Kidney (tissue), 14 donors: ENCODE results near the gene SGCE. TPM values are rescaled to one million over a fixed set of nuclear protein-coding genes. Genes with fewer than 3 reads are reported as not detected.

Experiments used
- DNase-seq, 5 donors: peaks; one replicate each; pipeline ENCODE4 v3.0.0-alpha.2; 2013 to 2020
- FAIRE-seq: peaks from 2 replicates; lab custom pipeline; 2012; peaks lifted over from hg19 to GRCh38; lab: Jason Lieb, UNC
- H3K27ac ChIP-seq, 2 donors: one replicate each; pipeline ENCODE4 v1.7.0; 2013; ENCODE audit warnings: low read depth in 2 of 2, low read length in 2 of 2, inconsistent platforms in 1 of 2
- H3K27me3 ChIP-seq: one replicate; pipeline ENCODE4 v1.7.1; 2013; ENCODE audit warnings: low read length, inconsistent platforms; ENCODE audit not compliant: control insufficient read depth, insufficient read depth
- H3K36me3 ChIP-seq, 3 donors: one replicate each; pipeline versions ENCODE4 v1.7.0 to v1.7.1; 2013; ENCODE audit warnings: low read length in 3 of 3, control low read depth in 1 of 3, inconsistent platforms in 1 of 3; ENCODE audit not compliant: insufficient read depth in 3 of 3, control insufficient read depth in 2 of 3
- H3K4me1 ChIP-seq, 3 donors: one replicate each; pipeline versions ENCODE4 v1.7.0 to v1.7.1; 2013; ENCODE audit warnings: low read length in 3 of 3, inconsistent platforms in 1 of 3, low read depth in 1 of 3; ENCODE audit not compliant: control insufficient read depth in 2 of 3, insufficient read depth in 2 of 3
- H3K4me3 ChIP-seq, 3 donors: one replicate each; pipeline versions ENCODE4 v1.7.0 to v1.8.1; 2013; ENCODE audit warnings: low read length in 3 of 3, control low read depth in 1 of 3, inconsistent platforms in 1 of 3
- H3K9ac ChIP-seq, 3 donors: one replicate each; pipeline versions ENCODE4 v1.7.0 to v1.7.1; 2013; ENCODE audit warnings: low read length in 3 of 3, control low read depth in 1 of 3, inconsistent platforms in 1 of 3
- H3K9me3 ChIP-seq, 3 donors: one replicate each; pipeline versions ENCODE4 v1.7.0 to v1.7.1; 2013; ENCODE audit warnings: low read length in 3 of 3, control low read depth in 1 of 3, inconsistent platforms in 1 of 3; ENCODE audit not compliant: control insufficient read depth in 2 of 3, insufficient read depth in 1 of 3
- CTCF ChIP-seq: IDR thresholded peaks from 3 replicates; pipeline ENCODE4 v1.5.1; 2012; ENCODE audit warnings: mild to moderate bottlenecking, moderate library complexity, borderline replicate concordance; ENCODE audit not compliant: insufficient read depth; ENCODE audit errors: extremely low read depth
- intact Hi-C: fragments of 100-400 bp; cut with DNase I; formaldehyde crosslinking; loops from one replicate; pipeline ENCODE4 v1.11.1; 2022
- polyA plus RNA-seq: library from polyadenylated mRNA; stranded (reverse); fragments of 350-450 nt; fragmentation: Illumina TruSeq; extraction: RNeasy Lipid Tissue Mini Kit (QIAGEN cat#74804); gene quantifications from one replicate; pipeline ENCODE4 v1.2.3, GENCODE V29; 2014; ENCODE audit warnings: low read depth, low replicate concordance; ENCODE audit not compliant: insufficient read depth
- total RNA-seq: library from RNA; stranded (reverse); fragmentation: NEBNext Ultra II Directional; extraction: Animal tissue kit (Norgen Biotek cat#: 25700); gene quantifications from one replicate; pipeline ENCODE4 v1.2.1, GENCODE V29; 2021
- donor health status: control.
- donor health status: control.
- donor health status: control.
- donor health status: control.
- donor health status: control.
- donor health status: DM: yes; HTN: yes; CAD: no.
- donor health status: Normal renal cell carcinoma (clear cell type).

Gene SGCE
- total and polyA plus RNA-seq, 2 donors from 2014 or later: 56.5 to 59.6 TPM

- no peak for FAIRE-seq
- Histone ChIP-seq H3K9ac (no peak overlapping the region), H3K4me3 (no peak overlapping the region), H3K36me3 (no peaks in the 10 kb centered on the region), H3K27me3 (no peaks in the 10 kb centered on the region), H3K4me1 (no peaks in the 10 kb centered on the region), H3K27ac (no peak overlapping the region), H3K9me3 (no peaks in the 10 kb centered on the region)
- DNase-seq: no peak
- intact Hi-C loops: no loop called here
- no peak for TF ChIP-seq CTCF
These were observed 23.0 kb downstream of the SGCE start for GRCh38 chr7:94633014-94633341.

- no peak for FAIRE-seq
- no peak overlapping the region for H3K9ac ChIP-seq
These were observed 23.5 kb downstream of the SGCE start for GRCh38 chr7:94632338-94633013.

GRCh38 chr7:94630855-94631254 lies 25.1 kb downstream of the SGCE start:
- Histone ChIP-seq H3K4me1 (no peaks in the 10 kb centered on the region), H3K9ac (no peak overlapping the region), H3K9me3 (no peaks in the 10 kb centered on the region), H3K27me3 (no peaks in the 10 kb centered on the region), H3K36me3 (no peaks in the 10 kb centered on the region), H3K27ac (no peak overlapping the region), H3K4me3 (no peak overlapping the region)
- no peak for TF ChIP-seq CTCF
- DNase-seq (peak in 1 of 5 donors; percentile 37), FAIRE-seq (no peak)
- intact Hi-C loops: no loop called here

More at GRCh38 chr7:94632338-94633013, 23.5 kb downstream of the SGCE start:
- Histone ChIP-seq H3K9me3 (no peaks in the 10 kb centered on the region), H3K36me3 (no peaks in the 10 kb centered on the region), H3K4me3 (no peak overlapping the region), H3K4me1 (no peaks in the 10 kb centered on the region), H3K27ac (no peak overlapping the region), H3K27me3 (no peaks in the 10 kb centered on the region)
- no peak for DNase-seq
- intact Hi-C loops: no loop called here
- TF ChIP-seq CTCF: no peak

- Histone ChIP-seq H3K9me3 (no peaks in the 10 kb centered on the region), H3K27me3 (no peaks in the 10 kb centered on the region), H3K9ac (no peak overlapping the region), H3K4me1 (no peaks in the 10 kb centered on the region), H3K36me3 (no peaks in the 10 kb centered on the region), H3K4me3 (no peak overlapping the region), H3K27ac (no peak overlapping the region)
- TF ChIP-seq CTCF: no peak
- DNase-seq: no peak
- intact Hi-C loops: no loop called here
- no peak for FAIRE-seq
These were observed 32.1 kb downstream of the SGCE start for GRCh38 chr7:94623820-94624219.
